ENCODE results near the gene TSPYL6. TPM values are rescaled to one million over a fixed set of nuclear protein-coding genes. Genes with fewer than 3 reads are reported as not detected.

TSPYL6 gene
- polyA plus RNA-seq, 1 of the 3 experiments (the other 2 are of a cell fraction) = not detected

- no peak overlapping the region for H3K4me3 ChIP-seq (ENCODE audit: low read depth in 2 of 2, low read length in 1 of 2)
- H3K27ac ChIP-seq (ENCODE audit: low read depth in 2 of 2, low read length in 1 of 2) = peak overlapping the region in 1 of 2 experiments; percentile 82; a peak in 2 of 4 replicates
- TF ChIP-seq RAD21 (IDR thresholded peaks at IDR 0.05; ENCODE audit: low read length) = 0 out of 2 replicates have a peak, but pooled peaks have one; percentile 3
- TF ChIP-seq FOXJ3 (CRISPR knock-in tag; IDR thresholded peaks at IDR 0.05) = no peak
- peak in 1 of 2 experiments; percentile 16; a peak in 1 of 4 replicates for TF ChIP-seq EP300 (IDR thresholded peaks at IDR 0.05; ENCODE audit: borderline replicate concordance in 1 of 2, low read depth in 1 of 2, low read length in 1 of 2)
- no peaks in the 10 kb centered on the region for H3F3A ChIP-seq (replicated peaks; ENCODE audit: insufficient read depth)
- H3K9me3 ChIP-seq = no peaks in the 10 kb centered on the region
- H3K79me2 ChIP-seq (ENCODE audit: insufficient read depth) = no peaks in the 10 kb centered on the region
- peak; percentile 38 for DNase-seq
- no peaks in the 10 kb centered on the region for H3K9me2 ChIP-seq
- ChIA-PET CTCF (interaction anchor here (0.7 to 1.2 kb wide), 2 partner anchors 10 to 22 kb away, joined by 3 read pairs; no protein-coding TSS in a partner anchor), POLR2A (no interaction called here)
- H3K27me3 ChIP-seq (ENCODE audit: insufficient read depth) = no peaks in the 10 kb centered on the region
- H3K36me3 ChIP-seq (replicated peaks in 1 of 2; ENCODE audit: control insufficient read depth in 1 of 2, insufficient read depth in 2 of 2, low read length in 1 of 2) = no peaks in the 10 kb centered on the region
- no peak overlapping the region for H3K4me2 ChIP-seq
- no peak overlapping the region for H2AFZ ChIP-seq (ENCODE audit: low read depth)
- no peaks in the 10 kb centered on the region for H4K20me1 ChIP-seq (ENCODE audit: insufficient read depth)
- H3K4me1 ChIP-seq (ENCODE audit: control insufficient read depth in 1 of 2, insufficient read depth in 2 of 2, low read depth in 1 of 2, low read length in 1 of 2) = peaks cover 0 to 30% of the 10 kb centered on the region in 2 experiments; a peak in 2 of 4 replicates
- H3K9ac ChIP-seq = no peak overlapping the region
- WGBS (ENCODE audit: low lambda C conversion rate) = 61% methylated on average over 2 of the region's 2 CpGs
Measured at GRCh38 chr2:54228945-54229344, 27.1 kb downstream of the TSPYL6 start.

GRCh38 chr2:54227798-54228197, 28.2 kb downstream of the TSPYL6 start:
- CTCF ChIA-PET = interaction anchor here (1.2 to 1.4 kb wide), 2 partner anchors 13 to 21 kb away, joined by 3 read pairs; no protein-coding TSS in a partner anchor

GRCh38 chr2:54226260-54226659, 29.8 kb downstream of the TSPYL6 start:
- Histone ChIP-seq H3K79me2 (ENCODE audit: insufficient read depth) (no peaks in the 10 kb centered on the region), H2AFZ (ENCODE audit: low read depth) (no peak overlapping the region), H3K9me3 (no peaks in the 10 kb centered on the region), H3K27ac (ENCODE audit: low read depth in 2 of 2, low read length in 1 of 2) (peak overlapping the region in 1 of 2 experiments; percentile 36; a peak in 1 of 4 replicates), H3K4me3 (ENCODE audit: low read depth in 2 of 2, low read length in 1 of 2) (no peak overlapping the region), H3F3A (replicated peaks; ENCODE audit: insufficient read depth) (no peaks in the 10 kb centered on the region), H3K9ac (no peak overlapping the region), H3K4me2 (no peak overlapping the region), H3K36me3 (replicated peaks in 1 of 2; ENCODE audit: control insufficient read depth in 1 of 2, insufficient read depth in 2 of 2, low read length in 1 of 2) (no peaks in the 10 kb centered on the region), H4K20me1 (ENCODE audit: insufficient read depth) (no peaks in the 10 kb centered on the region), H3K9me2 (no peaks in the 10 kb centered on the region), H3K4me1 (ENCODE audit: control insufficient read depth in 1 of 2, insufficient read depth in 2 of 2, low read depth in 1 of 2, low read length in 1 of 2) (peaks cover 0 to 30% of the 10 kb centered on the region in 2 experiments; a peak in 2 of 4 replicates), H3K27me3 (ENCODE audit: insufficient read depth) (no peaks in the 10 kb centered on the region)
- no peak for DNase-seq
- WGBS (ENCODE audit: low lambda C conversion rate) = 70% methylated on average over 2 of the region's 2 CpGs
- ChIA-PET POLR2A (no interaction called here), CTCF (interaction anchor here (0.7 kb wide), 1 partner anchor 17 kb away, joined by 3 read pairs; no protein-coding TSS in a partner anchor)
- TF ChIP-seq TAF1 (IDR thresholded peaks at IDR 0.05; ENCODE audit: borderline replicate concordance, low read depth, low read length) = no peak
- no peak for TF ChIP-seq EZH2phosphoT487 (IDR thresholded peaks at IDR 0.05; ENCODE audit: borderline replicate concordance, low read depth)
- no peak for TF ChIP-seq CHD2 (IDR thresholded peaks at IDR 0.05; ENCODE audit: low read length, partially characterized antibody)
- no peak for TF ChIP-seq RXRA (IDR thresholded peaks at IDR 0.05; ENCODE audit: borderline replicate concordance, low read depth)
- no peak for TF ChIP-seq NFIC (IDR thresholded peaks at IDR 0.05; ENCODE audit: borderline replicate concordance)

More at GRCh38 chr2:54227798-54228197, 28.2 kb downstream of the TSPYL6 start:
- no peaks in the 10 kb centered on the region for H3K79me2 ChIP-seq (ENCODE audit: insufficient read depth)
- H3K9me3 ChIP-seq = no peaks in the 10 kb centered on the region
- DNase-seq = no peak
- no peaks in the 10 kb centered on the region for H3K36me3 ChIP-seq (replicated peaks in 1 of 2; ENCODE audit: control insufficient read depth in 1 of 2, insufficient read depth in 2 of 2, low read length in 1 of 2)
- no peak overlapping the region for H3K4me2 ChIP-seq
- H3K4me1 ChIP-seq (ENCODE audit: control insufficient read depth in 1 of 2, insufficient read depth in 2 of 2, low read depth in 1 of 2, low read length in 1 of 2) = peaks cover 0 to 30% of the 10 kb centered on the region in 2 experiments; a peak in 2 of 4 replicates
- H2AFZ ChIP-seq (ENCODE audit: low read depth) = no peak overlapping the region
- no peak overlapping the region for H3K4me3 ChIP-seq (ENCODE audit: low read depth in 2 of 2, low read length in 1 of 2)
- peak overlapping the region in 1 of 2 experiments; percentile 82; a peak in 2 of 4 replicates for H3K27ac ChIP-seq (ENCODE audit: low read depth in 2 of 2, low read length in 1 of 2)
- H4K20me1 ChIP-seq (ENCODE audit: insufficient read depth) = no peaks in the 10 kb centered on the region
- no peaks in the 10 kb centered on the region for H3K27me3 ChIP-seq (ENCODE audit: insufficient read depth)
- POLR2A ChIA-PET = no interaction called here
- H3K9me2 ChIP-seq = no peaks in the 10 kb centered on the region
- H3F3A ChIP-seq (replicated peaks; ENCODE audit: insufficient read depth) = no peaks in the 10 kb centered on the region
- TF ChIP-seq SMC3 (IDR thresholded peaks at IDR 0.05; ENCODE audit: low read depth, low read length) (no peak), POLR2AphosphoS5 (IDR thresholded peaks at IDR 0.05; ENCODE audit: low read depth, low read length) (no peak), TEAD4 (IDR thresholded peaks at IDR 0.05; ENCODE audit: borderline replicate concordance, insufficient read depth) (no peak), NRF1 (IDR thresholded peaks at IDR 0.05; ENCODE audit: low read depth, low read length) (no peak), MXI1 (IDR thresholded peaks at IDR 0.05; ENCODE audit: low read depth, low read length) (no peak)
- no peak overlapping the region for H3K9ac ChIP-seq

All from SK-N-SH (cell line).